GM19025 (cell line): ENCODE measurements around the gene ACTG1.
"Not testable (repeated sequence)": the region's sequence is repeated elsewhere in the genome, so short reads cannot be mapped to it uniquely, and the experiment has no call there.

Source experiments
- ATAC-seq: cut with Tn5 transposase; IDR thresholded peaks from one replicate; pipeline ENCODE4 v1.9.1; 2021; ENCODE audit warnings: mild to moderate bottlenecking, low read depth, moderate library complexity; ENCODE audit not compliant: unreplicated experiment

ACTG1 gene

GRCh38 chr17:81533339-81534141, 20.9 kb upstream of the ACTG1 start:
- ATAC-seq = no peak

GRCh38 chr17:81532490-81533287, 20.1 kb upstream of the ACTG1 start:
- ATAC-seq = no peak

GRCh38 chr17:81531998-81532404, 19.4 kb upstream of the ACTG1 start:
- not testable (repeated sequence) for ATAC-seq

GRCh38 chr17:81531013-81531412, 18.4 kb upstream of the ACTG1 start:
- not testable (repeated sequence) for ATAC-seq

GRCh38 chr17:81529437-81529803, 16.8 kb upstream of the ACTG1 start:
- no peak for ATAC-seq

GRCh38 chr17:81528651-81529436, 16.2 kb upstream of the ACTG1 start:
- no peak for ATAC-seq

GRCh38 chr17:81528384-81528650, 15.7 kb upstream of the ACTG1 start:
- ATAC-seq = no peak

GRCh38 chr17:81527591-81528383, 15.2 kb upstream of the ACTG1 start, which contains the start of gene FSCN2:
TSS of gene FSCN2 (plus strand) at chr17:81528377. CDS start at chr17:81528532, 155 bp downstream.
- no peak for ATAC-seq

- no peak for ATAC-seq
Observed at GRCh38 chr17:81526662-81527571, 14.3 kb upstream of the ACTG1 start.

- ATAC-seq = no peak
Observed at GRCh38 chr17:81524865-81525159, 12.2 kb upstream of the ACTG1 start.

GRCh38 chr17:81524039-81524864, 11.7 kb upstream of the ACTG1 start:
- no peak for ATAC-seq

GRCh38 chr17:81523402-81524038, 10.9 kb upstream of the ACTG1 start:
- no peak for ATAC-seq

GRCh38 chr17:81522491-81523401, 10.1 kb upstream of the ACTG1 start:
- ATAC-seq = no peak

GRCh38 chr17:81520021-81520901, 7.7 kb upstream of the ACTG1 start:
- ATAC-seq = no peak

GRCh38 chr17:81519284-81520020, 6.9 kb upstream of the ACTG1 start:
- ATAC-seq = no peak
